Activated CD8-positive, alpha-beta memory T cell treated with anti-CD3 and anti-CD28 coated beads, Interleukin-2, amount 10 ng/mL, durations not matched to agents 7 days and 5 days (primary cell): Measurements from ENCODE around the gene TBC1D23. TPM values are rescaled to one million over a fixed set of nuclear protein-coding genes. Genes with fewer than 3 reads are reported as not detected.
"Not testable (repeated sequence)": the region's sequence is repeated elsewhere in the genome, so short reads cannot be mapped to it uniquely, and the experiment has no call there.

Experiments
- ATAC-seq: fragments of 150-1000 bp; cut with Tn5 transposase; one replicate; pipeline ENCODE4 v1.10.0; 2021; ENCODE audit warnings: moderate library complexity
- CTCF ChIA-PET: fragments of 350-600 bp; sonication (Branson Sonifier 250); formaldehyde crosslinking; loops from one replicate; lab custom pipeline; 2021; ENCODE audit warnings: antibody characterized with exemption; lab: Charles Lee
- DNase-seq: peaks from one replicate; pipeline ENCODE4 v3.0.0-alpha.2; 2020
- H3K27ac Mint-ChIP-seq: one replicate; pipeline ENCODE4 v1.8.0; 2021; ENCODE audit warnings: mild to moderate bottlenecking, mixed read lengths
- H3K27me3 Mint-ChIP-seq: one replicate; pipeline ENCODE4 v1.8.0; 2021; ENCODE audit warnings: mixed read lengths
- H3K36me3 Mint-ChIP-seq: one replicate; pipeline ENCODE4 v1.8.0; 2021; ENCODE audit warnings: mild to moderate bottlenecking, mixed read lengths
- H3K4me1 Mint-ChIP-seq: one replicate; pipeline ENCODE4 v1.8.0; 2021; ENCODE audit warnings: mixed read lengths
- H3K4me3 Mint-ChIP-seq: one replicate; pipeline ENCODE4 v1.8.0; 2021; ENCODE audit warnings: mild to moderate bottlenecking, moderate library complexity, mixed read lengths
- H3K9me3 Mint-ChIP-seq: one replicate; pipeline ENCODE4 v1.8.0; 2022; ENCODE audit warnings: low read depth, mixed read lengths
- total RNA-seq, 2 experiments: library from RNA; stranded (reverse); gene quantifications; one replicate each; pipeline ENCODE4 v1.2.3, GENCODE V29; 2021

TBC1D23 gene
- total RNA-seq, 2 experiments from 2014 or later, result 23.4 to 30.1 TPM

- CTCF ChIA-PET, result interaction anchor here (0.7 kb wide), 1 partner anchor 402 kb away, joined by 3 read pairs; no protein-coding TSS in a partner anchor
- Mint-ChIP-seq H3K36me3 (peaks cover 2% of the 10 kb centered on the region), H3K27me3 (peaks cover 14% of the 10 kb centered on the region), H3K9me3 (peaks cover 2% of the 10 kb centered on the region), H3K4me3 (no peak overlapping the region), H3K27ac (no peak overlapping the region), H3K4me1 (peaks cover under 1% of the 10 kb centered on the region)
- no peak for DNase-seq
- no peak for ATAC-seq
Observed at GRCh38 chr3:100234364-100234763, 26.4 kb upstream of the TBC1D23 start.

GRCh38 chr3:100238599-100238998 is 22.2 kb upstream of the TBC1D23 start:
- H3K36me3 Mint-ChIP-seq, result peaks cover 2% of the 10 kb centered on the region
- DNase-seq (no peak), ATAC-seq (no peak)
- H3K4me1 Mint-ChIP-seq, result no peaks in the 10 kb centered on the region
- H3K27ac Mint-ChIP-seq, result no peak overlapping the region
- CTCF ChIA-PET, result no interaction called here
- H3K4me3 Mint-ChIP-seq, result no peak overlapping the region
- H3K9me3 Mint-ChIP-seq, result peaks cover 2% of the 10 kb centered on the region
- peaks cover 6% of the 10 kb centered on the region for H3K27me3 Mint-ChIP-seq

GRCh38 chr3:100242471-100242870 is 18.3 kb upstream of the TBC1D23 start:
- H3K4me1 Mint-ChIP-seq, ATAC-seq, H3K4me3 Mint-ChIP-seq, CTCF ChIA-PET, H3K27ac Mint-ChIP-seq, H3K27me3 Mint-ChIP-seq, H3K36me3 Mint-ChIP-seq, DNase-seq, H3K9me3 Mint-ChIP-seq: not testable (repeated sequence)

- no peak for DNase-seq
- Mint-ChIP-seq H3K27ac (no peak overlapping the region), H3K4me1 (peaks cover 7% of the 10 kb centered on the region), H3K9me3 (no peaks in the 10 kb centered on the region), H3K4me3 (no peak overlapping the region), H3K27me3 (no peaks in the 10 kb centered on the region), H3K36me3 (peaks cover 2% of the 10 kb centered on the region)
- no peak for ATAC-seq
- CTCF ChIA-PET, result interaction anchor here (2.1 kb wide), 1 partner anchor 10 kb away, joined by 8 read pairs; no protein-coding TSS in a partner anchor
Observed at GRCh38 chr3:100244264-100244663, 16.5 kb upstream of the TBC1D23 start.

GRCh38 chr3:100245136-100245535 is 15.7 kb upstream of the TBC1D23 start:
- CTCF ChIA-PET, result interaction anchor here (1.2 to 2.1 kb wide), 2 partner anchors 9 to 216 kb away, joined by 3 to 8 read pairs; no protein-coding TSS in a partner anchor
- H3K9me3 Mint-ChIP-seq, result peaks cover 3% of the 10 kb centered on the region
- H3K27me3 Mint-ChIP-seq, result no peaks in the 10 kb centered on the region
- H3K36me3 Mint-ChIP-seq, result peaks cover 5% of the 10 kb centered on the region
- DNase-seq, result no peak
- H3K4me3 Mint-ChIP-seq, result no peak overlapping the region
- H3K27ac Mint-ChIP-seq, result no peak overlapping the region
- peaks cover 7% of the 10 kb centered on the region for H3K4me1 Mint-ChIP-seq
- no peak for ATAC-seq

- peaks cover 7% of the 10 kb centered on the region for H3K4me1 Mint-ChIP-seq
- ATAC-seq (no peak), DNase-seq (no peak)
- H3K9me3 Mint-ChIP-seq, result peaks cover 3% of the 10 kb centered on the region
- H3K27me3 Mint-ChIP-seq, result no peaks in the 10 kb centered on the region
- peaks cover 9% of the 10 kb centered on the region for H3K36me3 Mint-ChIP-seq
- H3K27ac Mint-ChIP-seq, result peak overlapping the region; percentile 38
- no peak overlapping the region for H3K4me3 Mint-ChIP-seq
- CTCF ChIA-PET, result interaction anchor here (1.0 to 2.1 kb wide), 4 partner anchors 8 to 412 kb away, joined by 3 to 8 read pairs (median 4); no protein-coding TSS in a partner anchor
Observed at GRCh38 chr3:100245927-100246326, 14.9 kb upstream of the TBC1D23 start.

GRCh38 chr3:100246999-100247398 is 13.8 kb upstream of the TBC1D23 start:
- H3K4me1 Mint-ChIP-seq, result peaks cover 7% of the 10 kb centered on the region
- peaks cover 3% of the 10 kb centered on the region for H3K9me3 Mint-ChIP-seq
- H3K27ac Mint-ChIP-seq, result no peak overlapping the region
- CTCF ChIA-PET, result interaction anchor here (1.3 to 1.5 kb wide), 2 partner anchors 175 to 415 kb away, joined by 3 to 4 read pairs; no protein-coding TSS in a partner anchor
- H3K27me3 Mint-ChIP-seq, result no peaks in the 10 kb centered on the region
- no peak overlapping the region for H3K4me3 Mint-ChIP-seq
- DNase-seq (no peak), ATAC-seq (no peak)
- H3K36me3 Mint-ChIP-seq, result peaks cover 13% of the 10 kb centered on the region

GRCh38 chr3:100252001-100252400 is 8.8 kb upstream of the TBC1D23 start:
- peaks cover 11% of the 10 kb centered on the region for H3K4me1 Mint-ChIP-seq
- H3K27me3 Mint-ChIP-seq, result no peaks in the 10 kb centered on the region
- ATAC-seq (no peak), DNase-seq (no peak)
- peaks cover 13% of the 10 kb centered on the region for H3K36me3 Mint-ChIP-seq
- no peak overlapping the region for H3K4me3 Mint-ChIP-seq
- H3K27ac Mint-ChIP-seq, result no peak overlapping the region
- peaks cover 3% of the 10 kb centered on the region for H3K9me3 Mint-ChIP-seq
- CTCF ChIA-PET, result interaction anchor here (1.1 kb wide), 1 partner anchor 183 kb away, joined by 6 read pairs; no protein-coding TSS in a partner anchor

- ATAC-seq, result peak; percentile 92
- H3K36me3 Mint-ChIP-seq, result peaks cover 11% of the 10 kb centered on the region
- DNase-seq, result peak; percentile 72
- no peaks in the 10 kb centered on the region for H3K27me3 Mint-ChIP-seq
- peaks cover 3% of the 10 kb centered on the region for H3K9me3 Mint-ChIP-seq
- peaks cover 14% of the 10 kb centered on the region for H3K4me1 Mint-ChIP-seq
- H3K27ac Mint-ChIP-seq, result no peak overlapping the region
- H3K4me3 Mint-ChIP-seq, result no peak overlapping the region
- CTCF ChIA-PET, result interaction anchor here (0.7 to 5.2 kb wide), 34 partner anchors 9 to 437 kb away, joined by 3 to 65 read pairs (median 5); partner anchors contain the start of genes CMSS1 and NIT2
Observed at GRCh38 chr3:100254168-100254777, 6.5 kb upstream of the TBC1D23 start.

- Mint-ChIP-seq H3K4me3 (no peak overlapping the region), H3K4me1 (peaks cover 30% of the 10 kb centered on the region), H3K27ac (no peak overlapping the region), H3K9me3 (no peaks in the 10 kb centered on the region), H3K36me3 (peaks cover 1% of the 10 kb centered on the region), H3K27me3 (no peaks in the 10 kb centered on the region)
- CTCF ChIA-PET, result interaction anchor here (0.7 to 5.2 kb wide), 6 partner anchors 31 to 424 kb away, joined by 3 to 65 read pairs (median 10); no protein-coding TSS in a partner anchor
- no peak for DNase-seq
- no peak for ATAC-seq
Observed at GRCh38 chr3:100256731-100257151, 4.1 kb upstream of the TBC1D23 start.

- peaks cover 34% of the 10 kb centered on the region for H3K4me1 Mint-ChIP-seq
- H3K27me3 Mint-ChIP-seq, result no peaks in the 10 kb centered on the region
- CTCF ChIA-PET, result interaction anchor here (0.8 to 5.2 kb wide), 4 partner anchors 32 to 424 kb away, joined by 3 to 65 read pairs (median 6); no protein-coding TSS in a partner anchor
- DNase-seq, result no peak
- H3K9me3 Mint-ChIP-seq, result no peaks in the 10 kb centered on the region
- no peak for ATAC-seq
- no peak overlapping the region for H3K27ac Mint-ChIP-seq
- H3K36me3 Mint-ChIP-seq, result peaks cover 1% of the 10 kb centered on the region
- H3K4me3 Mint-ChIP-seq, result no peak overlapping the region
Observed at GRCh38 chr3:100257586-100257985, 3.2 kb upstream of the TBC1D23 start.

- Mint-ChIP-seq H3K9me3 (no peaks in the 10 kb centered on the region), H3K4me3 (peak overlapping the region; percentile 87), H3K27ac (peak overlapping the region; percentile 90), H3K27me3 (no peaks in the 10 kb centered on the region), H3K4me1 (peaks cover 45% of the 10 kb centered on the region), H3K36me3 (peaks cover 1% of the 10 kb centered on the region)
- CTCF ChIA-PET, result interaction anchor here (0.8 to 1.5 kb wide), 5 partner anchors 10 to 428 kb away, joined by 3 to 14 read pairs (median 5); no protein-coding TSS in a partner anchor
- ATAC-seq (no peak), DNase-seq (no peak)
Observed at GRCh38 chr3:100260081-100260684, 609 bp upstream of the TBC1D23 start.

- peak overlapping the region; percentile 87 for H3K4me3 Mint-ChIP-seq
- ATAC-seq, result no peak
- no peaks in the 10 kb centered on the region for H3K27me3 Mint-ChIP-seq
- H3K9me3 Mint-ChIP-seq, result no peaks in the 10 kb centered on the region
- CTCF ChIA-PET, result interaction anchor here (1.3 to 1.5 kb wide), 4 partner anchors 8 to 429 kb away, joined by 3 to 9 read pairs (median 4); no protein-coding TSS in a partner anchor
- H3K4me1 Mint-ChIP-seq, result peaks cover 45% of the 10 kb centered on the region
- H3K27ac Mint-ChIP-seq, result peak overlapping the region; percentile 90
- no peak for DNase-seq
- H3K36me3 Mint-ChIP-seq, result peaks cover 1% of the 10 kb centered on the region
Observed at GRCh38 chr3:100261485-100261903, 702 bp downstream of the TBC1D23 start.
